ENCODE measurements around the gene METTL23.
"Not testable (repeated sequence)": the region's sequence is repeated elsewhere in the genome, so short reads cannot be mapped to it uniquely, and the experiment has no call there.

Gene METTL23

GRCh38 chr17:76695059-76695831, 31.4 kb upstream of the METTL23 start:
- DNase-seq (ENCODE audit: low read depth) = no peak

- DNase-seq (ENCODE audit: low read depth) = no peak
These were observed 29.6 kb upstream of the METTL23 start for GRCh38 chr17:76696763-76697701.

- DNase-seq (ENCODE audit: low read depth) = no peak
These were observed 28.8 kb upstream of the METTL23 start for GRCh38 chr17:76697702-76698465.

- not testable (repeated sequence) for DNase-seq (ENCODE audit: low read depth)
These were observed 28.1 kb upstream of the METTL23 start for GRCh38 chr17:76698466-76698977.

GRCh38 chr17:76700270-76700616, 26.4 kb upstream of the METTL23 start:
- DNase-seq (ENCODE audit: low read depth) = no peak

- no peak for DNase-seq (ENCODE audit: low read depth)
These were observed 25.8 kb upstream of the METTL23 start for GRCh38 chr17:76700617-76701470.

- no peak for DNase-seq (ENCODE audit: low read depth)
These were observed 25.1 kb upstream of the METTL23 start for GRCh38 chr17:76701471-76701967.

GRCh38 chr17:76702076-76702475, 24.6 kb upstream of the METTL23 start:
- DNase-seq (ENCODE audit: low read depth) = no peak

- no peak for DNase-seq (ENCODE audit: low read depth)
These were observed 23.6 kb upstream of the METTL23 start for GRCh38 chr17:76702941-76703637.

GRCh38 chr17:76704805-76705204, 21.8 kb upstream of the METTL23 start:
- DNase-seq (ENCODE audit: low read depth) = no peak

GRCh38 chr17:76706817-76707216, 19.8 kb upstream of the METTL23 start:
- no peak for DNase-seq (ENCODE audit: low read depth)

GRCh38 chr17:76707985-76708807, 18.4 kb upstream of the METTL23 start:
- DNase-seq (ENCODE audit: low read depth) = no peak

GRCh38 chr17:76709077-76709950, 17.3 kb upstream of the METTL23 start:
- no peak for DNase-seq (ENCODE audit: low read depth)

- DNase-seq (ENCODE audit: low read depth) = not testable (repeated sequence)
These were observed 16.4 kb upstream of the METTL23 start for GRCh38 chr17:76709951-76710862.

GRCh38 chr17:76710863-76711611, 15.6 kb upstream of the METTL23 start, which contains the start of gene MXRA7:
Gene MXRA7, minus strand, starts transcription at chr17:76710965. Its CDS starts 19 bp downstream, at chr17:76710946.
- peak; percentile 57 for DNase-seq (ENCODE audit: low read depth)

GRCh38 chr17:76712321-76712720, 14.3 kb upstream of the METTL23 start:
- not testable (repeated sequence) for DNase-seq (ENCODE audit: low read depth)

Data from activated T-helper 9 cell treated with anti-CD3 and anti-CD28 coated beads, Interleukin-2, amount 50 U/mL, for 16 hours (primary cell).